Neutrophil (primary cell): Measurements from ENCODE around the gene COL25A1.

Source experiments
- H3K27ac ChIP-seq: fragments of 200-600 bp; sonication (generic); 2 replicates; pipeline ENCODE4 v1.5.1; 2016; ENCODE audit warnings: mild to moderate bottlenecking, moderate library complexity
- H3K27me3 ChIP-seq: fragments of 200-600 bp; sonication (generic); 2 replicates; pipeline ENCODE4 v1.6.0; 2016; ENCODE audit warnings: mild to moderate bottlenecking
- H3K36me3 ChIP-seq: fragments of 200-600 bp; sonication (generic); 2 replicates; pipeline ENCODE4 v1.5.1; 2017
- H3K4me1 ChIP-seq, 2 experiments: fragments of 200-600 bp in 1 of 2; sonication (generic) in 1 of 2; 1 replicate in 1 of 2; 2 replicates in 1 of 2; pipeline versions ENCODE4 v1.5.1 to v1.6.1; 2013 to 2016; ENCODE audit warnings: low read depth in 1 of 2, low read length in 1 of 2, mild to moderate bottlenecking in 1 of 2, moderate library complexity in 1 of 2; ENCODE audit not compliant: control insufficient read depth in 1 of 2, insufficient read depth in 1 of 2
- H3K4me3 ChIP-seq, 2 experiments: fragments of 200-600 bp in 1 of 2; sonication (generic) in 1 of 2; 1 replicate in 1 of 2; 2 replicates in 1 of 2; pipeline ENCODE4 v1.5.1; 2013 to 2016; ENCODE audit warnings: low read depth in 1 of 2, low read length in 1 of 2, mild to moderate bottlenecking in 1 of 2, moderate library complexity in 1 of 2
- H3K9me3 ChIP-seq: fragments of 200-600 bp; sonication (generic); 2 replicates; pipeline ENCODE4 v1.5.1; 2016
- CTCF ChIP-seq: fragments of 200-600 bp; sonication (generic); IDR thresholded peaks from 2 replicates; pipeline ENCODE4 v1.5.1; 2016; ENCODE audit warnings: antibody characterized with exemption

Gene COL25A1

GRCh38 chr4:109266236-109266635 lies 36.2 kb downstream of the COL25A1 start:
- Histone ChIP-seq H3K9me3 (no peaks in the 10 kb centered on the region), H3K27ac (no peak overlapping the region)
- no peak for TF ChIP-seq CTCF

GRCh38 chr4:109263721-109264120 lies 38.7 kb downstream of the COL25A1 start:
- H3K36me3 ChIP-seq, result no peaks in the 10 kb centered on the region
- H3K27me3 ChIP-seq, result no peaks in the 10 kb centered on the region
- no peaks in the 10 kb centered on the region for H3K9me3 ChIP-seq
- H3K4me1 ChIP-seq, result no peaks in the 10 kb centered on the region
- no peak overlapping the region for H3K27ac ChIP-seq
- no peak for TF ChIP-seq CTCF
- H3K4me3 ChIP-seq, result no peak overlapping the region

More at GRCh38 chr4:109266236-109266635, 36.2 kb downstream of the COL25A1 start:
- Histone ChIP-seq H3K4me1 (no peaks in the 10 kb centered on the region), H3K36me3 (no peaks in the 10 kb centered on the region), H3K27me3 (no peaks in the 10 kb centered on the region), H3K4me3 (no peak overlapping the region)

GRCh38 chr4:109256818-109257217 lies 45.6 kb downstream of the COL25A1 start:
- Histone ChIP-seq H3K4me3 (no peak overlapping the region), H3K4me1 (no peaks in the 10 kb centered on the region), H3K9me3 (no peaks in the 10 kb centered on the region), H3K36me3 (no peaks in the 10 kb centered on the region), H3K27ac (no peak overlapping the region), H3K27me3 (no peaks in the 10 kb centered on the region)
- TF ChIP-seq CTCF, result no peak

- H3K36me3 ChIP-seq, result no peaks in the 10 kb centered on the region
Observed at GRCh38 chr4:109254845-109255244, 47.6 kb downstream of the COL25A1 start.

GRCh38 chr4:109251396-109251795 lies 51.1 kb downstream of the COL25A1 start:
- Histone ChIP-seq H3K27me3 (no peaks in the 10 kb centered on the region), H3K4me3 (no peak overlapping the region), H3K27ac (no peak overlapping the region), H3K4me1 (no peaks in the 10 kb centered on the region), H3K36me3 (no peaks in the 10 kb centered on the region), H3K9me3 (no peaks in the 10 kb centered on the region)
- no peak for TF ChIP-seq CTCF

More at GRCh38 chr4:109254845-109255244, 47.6 kb downstream of the COL25A1 start:
- Histone ChIP-seq H3K4me1 (no peaks in the 10 kb centered on the region), H3K9me3 (no peaks in the 10 kb centered on the region), H3K4me3 (no peak overlapping the region), H3K27ac (no peak overlapping the region), H3K27me3 (no peaks in the 10 kb centered on the region)
- TF ChIP-seq CTCF, result no peak
